H9 (cell line): Measurements from ENCODE around the gene LRRN3. TPM values are rescaled to one million over a fixed set of nuclear protein-coding genes. Genes with fewer than 3 reads are reported as not detected.

Experiments
- DNase-seq: peaks from one replicate; pipeline ENCODE4 v3.0.0-alpha.2; 2017
- H2AFZ ChIP-seq: one replicate; pipeline ENCODE4 v1.6.1; 2013; ENCODE audit warnings: mild to moderate bottlenecking, low read length, control low read depth, moderate library complexity
- H2AK5ac ChIP-seq: 2 replicates; pipeline ENCODE4 v1.6.1; 2013; ENCODE audit warnings: low read length, control low read depth, mixed read lengths; ENCODE audit not compliant: insufficient read length
- H2BK120ac ChIP-seq: one replicate; pipeline ENCODE4 v1.6.1; 2013; ENCODE audit warnings: low read depth, mild to moderate bottlenecking, low read length, control low read depth, inconsistent platforms; ENCODE audit not compliant: poor library complexity, severe bottlenecking
- H2BK12ac ChIP-seq: 2 replicates; pipeline ENCODE4 v1.6.1; 2013; ENCODE audit warnings: low read length, control low read depth, mixed read lengths, low read depth; ENCODE audit not compliant: insufficient read length
- H2BK15ac ChIP-seq: 2 replicates; pipeline ENCODE4 v1.6.1; 2013; ENCODE audit warnings: low read depth, low read length, control low read depth
- H2BK20ac ChIP-seq: one replicate; pipeline ENCODE4 v1.6.1; 2013; ENCODE audit warnings: low read depth, mild to moderate bottlenecking, low read length, control low read depth, inconsistent platforms; ENCODE audit not compliant: poor library complexity, severe bottlenecking
- H2BK5ac ChIP-seq: 2 replicates; pipeline ENCODE4 v1.6.1; 2013; ENCODE audit warnings: low read length, control low read depth, mixed read lengths; ENCODE audit not compliant: insufficient read length
- H3K14ac ChIP-seq: 2 replicates; pipeline ENCODE4 v1.6.1; 2013; ENCODE audit warnings: low read length, control low read depth; ENCODE audit not compliant: insufficient read depth
- H3K18ac ChIP-seq: 2 replicates; pipeline ENCODE4 v1.6.1; 2013; ENCODE audit warnings: low read depth, mild to moderate bottlenecking, mixed read lengths, low read length, control low read depth; ENCODE audit not compliant: insufficient read length
- H3K23ac ChIP-seq: 2 replicates; pipeline ENCODE4 v1.6.1; 2013; ENCODE audit warnings: low read length, control low read depth, mixed read lengths, low read depth; ENCODE audit not compliant: insufficient read length
- H3K23me2 ChIP-seq: 2 replicates; pipeline ENCODE4 v1.6.1; 2013; ENCODE audit warnings: low read depth, mild to moderate bottlenecking, mixed read lengths, low read length, control low read depth; ENCODE audit not compliant: insufficient read length, poor library complexity, severe bottlenecking
- H3K27ac ChIP-seq: 2 replicates; pipeline ENCODE4 v1.5.1; 2013; ENCODE audit warnings: low read length, control low read depth, mixed read lengths, low read depth; ENCODE audit not compliant: insufficient read length
- H3K27me3 ChIP-seq: 2 replicates; pipeline ENCODE4 v1.6.1; 2013; ENCODE audit warnings: low read length, control low read depth, inconsistent platforms; ENCODE audit not compliant: insufficient read depth
- H3K4ac ChIP-seq: 2 replicates; pipeline ENCODE4 v1.6.1; 2013; ENCODE audit warnings: low read depth, mild to moderate bottlenecking, control low read depth, inconsistent platforms, low read length, moderate library complexity
- H3K4me1 ChIP-seq: 2 replicates; pipeline ENCODE4 v1.6.1; 2013; ENCODE audit warnings: low read length, control low read depth, inconsistent platforms; ENCODE audit not compliant: insufficient read depth
- H3K4me2 ChIP-seq: 2 replicates; pipeline ENCODE4 v1.6.1; 2013; ENCODE audit warnings: low read length, control low read depth, mixed read lengths; ENCODE audit not compliant: insufficient read length, insufficient read depth
- H3K56ac ChIP-seq: 2 replicates; pipeline ENCODE4 v1.6.1; 2013; ENCODE audit warnings: low read depth, mild to moderate bottlenecking, mixed read lengths, low read length, control low read depth; ENCODE audit not compliant: insufficient read length
- H3K79me1 ChIP-seq: 2 replicates; pipeline ENCODE4 v1.6.1; 2013; ENCODE audit warnings: low read depth, mild to moderate bottlenecking, moderate library complexity, low read length, control low read depth, inconsistent platforms; ENCODE audit not compliant: insufficient read depth, poor library complexity, severe bottlenecking
- H3K79me2 ChIP-seq: 2 replicates; pipeline ENCODE4 v1.6.1; 2013; ENCODE audit warnings: low read length, control low read depth, inconsistent platforms; ENCODE audit not compliant: insufficient read depth
- H3K9ac ChIP-seq: 2 replicates; pipeline ENCODE4 v1.6.1; 2013; ENCODE audit warnings: low read length, control low read depth, mixed read lengths; ENCODE audit not compliant: insufficient read length; ENCODE audit errors: extremely low read depth
- H3K9me3 ChIP-seq: one replicate; pipeline ENCODE4 v1.6.1; 2013; ENCODE audit warnings: low read depth, low read length, inconsistent platforms; ENCODE audit not compliant: control insufficient read depth
- H3T11ph ChIP-seq: one replicate; pipeline ENCODE4 v1.6.1; 2013; ENCODE audit warnings: mild to moderate bottlenecking, low read length, control low read depth, inconsistent platforms
- H4K20me1 ChIP-seq: one replicate; pipeline ENCODE4 v1.6.1; 2013; ENCODE audit not compliant: control insufficient read depth, insufficient read length, insufficient read depth
- H4K5ac ChIP-seq: 2 replicates; pipeline ENCODE4 v1.6.1; 2013; ENCODE audit warnings: low read depth, mild to moderate bottlenecking, mixed read lengths, low read length, control low read depth; ENCODE audit not compliant: insufficient read length
- H4K8ac ChIP-seq: replicated peaks from 2 replicates; pipeline ENCODE4 v1.6.1; 2013; ENCODE audit warnings: low read length, control low read depth, mixed read lengths, low read depth; ENCODE audit not compliant: insufficient read length
- H4K91ac ChIP-seq: 2 replicates; pipeline ENCODE4 v1.6.1; 2013; ENCODE audit warnings: low read depth, mild to moderate bottlenecking, moderate library complexity, mixed read lengths, low read length, control low read depth; ENCODE audit not compliant: insufficient read length
- H3K27ac Mint-ChIP-seq, 3 experiments: 2 replicates in 2 of 3; 3 replicates in 1 of 3; pipeline ENCODE4 v1.8.0; 2020 to 2021; ENCODE audit warnings: mixed read lengths in 3 of 3, mild to moderate bottlenecking in 1 of 3, moderate library complexity in 1 of 3
- H3K27me3 Mint-ChIP-seq: 2 replicates; pipeline ENCODE4 v1.8.0; 2021; ENCODE audit warnings: low read depth, mild to moderate bottlenecking, moderate library complexity, mixed read lengths
- H3K36me3 Mint-ChIP-seq, 3 experiments: 2 replicates in 2 of 3; 3 replicates in 1 of 3; pipeline ENCODE4 v1.8.0; 2020 to 2021; ENCODE audit warnings: low read depth in 3 of 3, mixed read lengths in 3 of 3; ENCODE audit not compliant: insufficient read depth in 1 of 3
- H3K4me1 Mint-ChIP-seq, 2 experiments: 2 replicates each; pipeline ENCODE4 v1.8.0; 2020; ENCODE audit warnings: mixed read lengths in 2 of 2
- H3K4me3 Mint-ChIP-seq, 2 experiments: 2 replicates in 1 of 2; 3 replicates in 1 of 2; pipeline ENCODE4 v1.8.0; 2020 to 2021; ENCODE audit warnings: mild to moderate bottlenecking in 2 of 2, mixed read lengths in 2 of 2, moderate library complexity in 1 of 2
- H3K9me3 Mint-ChIP-seq, 2 experiments: 2 replicates in 1 of 2; 3 replicates in 1 of 2; pipeline ENCODE4 v1.8.0; 2020; ENCODE audit warnings: mild to moderate bottlenecking in 2 of 2, mixed read lengths in 2 of 2, moderate library complexity in 1 of 2
- CTCF ChIP-seq: fragments of 200-600 bp; sonication (generic); conservative IDR thresholded peaks from 3 replicates; pipeline ENCODE4 v1.8.0; 2021; ENCODE audit warnings: antibody characterized with exemption, mild to moderate bottlenecking
- WGBS: extraction: QIAGEN DNeasy Blood & Tissue Kit; methylation state at CpG from one replicate; pipeline ENCODE4 v1.1.7; 2013; ENCODE audit warnings: missing lambda C conversion rate, low lambda C conversion rate, mixed read lengths; ENCODE audit not compliant: insufficient read length; ENCODE audit errors: extremely low coverage; 5-methylcytosine and 5-hydroxymethylcytosine counted together
- total RNA-seq: library from RNA; stranded (reverse); gene quantifications from 2 replicates; pipeline ENCODE4 v1.2.1, GENCODE V29; 2021

The LRRN3 gene
- total RNA-seq, 1 experiment from 2014 or later, result 0.77 TPM

- Histone ChIP-seq H3K79me2 (no peaks in the 10 kb centered on the region), H4K91ac (no peak overlapping the region), H3K9me3 (no peaks in the 10 kb centered on the region), H2BK120ac (no peak overlapping the region), H3K18ac (no peak overlapping the region), H2BK15ac (no peak overlapping the region), H3K4me2 (no peak overlapping the region), H2BK5ac (no peak overlapping the region), H4K5ac (no peak overlapping the region), H3K9ac (no peak overlapping the region), H2AK5ac (no peak overlapping the region), H3K23ac (no peak overlapping the region), H3K27ac (no peak overlapping the region), H4K20me1 (no peaks in the 10 kb centered on the region), H2BK20ac (no peak overlapping the region), H3K23me2 (no peaks in the 10 kb centered on the region), H3T11ph (no peak overlapping the region), H3K79me1 (no peaks in the 10 kb centered on the region), H3K27me3 (no peaks in the 10 kb centered on the region), H3K14ac (no peak overlapping the region), H2AFZ (no peak overlapping the region), H4K8ac (no peak overlapping the region), H3K56ac (no peak overlapping the region), H2BK12ac (no peak overlapping the region), H3K4me1 (no peaks in the 10 kb centered on the region), H3K4ac (no peak overlapping the region)
- Mint-ChIP-seq H3K4me3 (no peak overlapping the region), H3K27me3 (no peaks in the 10 kb centered on the region), H3K27ac (no peak overlapping the region), H3K9me3 (no peaks in the 10 kb centered on the region), H3K4me1 (peaks cover 6 to 9% of the 10 kb centered on the region in 2 experiments), H3K36me3 (no peaks in the 10 kb centered on the region)
- no peak for DNase-seq
- no peak for TF ChIP-seq CTCF
- WGBS, result no CpG with 5 or more reads among the region's 4 CpGs
These were observed 38.5 kb downstream of the LRRN3 start for GRCh38 chr7:111129435-111129834.
